Measurements from ENCODE around the gene USP26.
"Not testable (repeated sequence)": the region's sequence is repeated elsewhere in the genome, so short reads cannot be mapped to it uniquely, and the experiment has no call there.

The USP26 gene, protein sequence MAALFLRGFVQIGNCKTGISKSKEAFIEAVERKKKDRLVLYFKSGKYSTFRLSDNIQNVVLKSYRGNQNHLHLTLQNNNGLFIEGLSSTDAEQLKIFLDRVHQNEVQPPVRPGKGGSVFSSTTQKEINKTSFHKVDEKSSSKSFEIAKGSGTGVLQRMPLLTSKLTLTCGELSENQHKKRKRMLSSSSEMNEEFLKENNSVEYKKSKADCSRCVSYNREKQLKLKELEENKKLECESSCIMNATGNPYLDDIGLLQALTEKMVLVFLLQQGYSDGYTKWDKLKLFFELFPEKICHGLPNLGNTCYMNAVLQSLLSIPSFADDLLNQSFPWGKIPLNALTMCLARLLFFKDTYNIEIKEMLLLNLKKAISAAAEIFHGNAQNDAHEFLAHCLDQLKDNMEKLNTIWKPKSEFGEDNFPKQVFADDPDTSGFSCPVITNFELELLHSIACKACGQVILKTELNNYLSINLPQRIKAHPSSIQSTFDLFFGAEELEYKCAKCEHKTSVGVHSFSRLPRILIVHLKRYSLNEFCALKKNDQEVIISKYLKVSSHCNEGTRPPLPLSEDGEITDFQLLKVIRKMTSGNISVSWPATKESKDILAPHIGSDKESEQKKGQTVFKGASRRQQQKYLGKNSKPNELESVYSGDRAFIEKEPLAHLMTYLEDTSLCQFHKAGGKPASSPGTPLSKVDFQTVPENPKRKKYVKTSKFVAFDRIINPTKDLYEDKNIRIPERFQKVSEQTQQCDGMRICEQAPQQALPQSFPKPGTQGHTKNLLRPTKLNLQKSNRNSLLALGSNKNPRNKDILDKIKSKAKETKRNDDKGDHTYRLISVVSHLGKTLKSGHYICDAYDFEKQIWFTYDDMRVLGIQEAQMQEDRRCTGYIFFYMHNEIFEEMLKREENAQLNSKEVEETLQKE

DNA sequence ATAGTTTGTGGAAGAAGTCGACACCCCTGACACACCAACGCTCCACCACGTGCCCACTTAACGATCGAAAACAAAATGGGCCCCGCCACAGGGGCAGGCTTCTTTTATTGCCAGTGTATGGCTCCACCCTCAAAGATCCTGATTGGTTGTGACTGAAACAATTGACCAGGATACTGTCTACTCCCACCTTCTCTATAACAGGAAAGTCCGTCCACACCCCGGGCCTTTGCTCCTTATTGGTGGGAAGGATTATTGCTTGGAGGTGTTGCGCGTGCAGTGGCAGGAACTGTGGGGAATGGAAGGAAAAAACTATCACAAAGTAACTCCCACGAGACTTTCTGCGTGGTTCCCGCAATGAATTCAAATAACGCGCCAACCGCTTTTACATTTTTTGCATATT is at the start of gene USP26:
TSS of gene USP26 (minus strand) at position 79 of the 400 bp plus-strand sequence. CDS start 68,889 bp downstream, outside the sequence.
- H3K4me3 ChIP-seq (ENCODE audit: low read depth, low read length): no peak within 1 kb of the TSS
- DNase-seq (ENCODE audit: low read depth): no peak

DNA sequence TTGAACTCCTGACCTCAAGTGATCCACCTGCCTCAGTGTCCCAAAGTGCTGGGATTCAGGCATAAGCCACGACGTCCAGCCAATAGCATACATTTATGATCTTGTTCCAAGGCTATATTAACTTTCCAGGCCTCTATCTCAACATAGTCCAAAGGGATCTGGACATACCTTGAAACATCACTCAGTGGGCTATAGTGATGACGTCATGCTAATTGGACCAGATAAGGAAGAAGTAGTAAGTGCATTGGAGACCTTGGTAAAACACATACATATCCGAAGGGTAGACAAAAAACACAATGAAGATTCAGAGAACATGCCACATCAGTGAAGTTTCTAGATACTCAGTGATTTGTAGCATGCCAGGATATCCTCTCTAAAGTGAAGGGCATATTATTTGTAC is 37.4 kb upstream of the USP26 start:
- DNase-seq (ENCODE audit: low read depth): no peak
- H3K4me3 ChIP-seq (ENCODE audit: low read depth, low read length): no peak overlapping the region

- no peak for DNase-seq (ENCODE audit: low read depth)
- no peak overlapping the region for H3K4me3 ChIP-seq (ENCODE audit: low read depth, low read length)
Observed at GRCh38 chrX:133120406-133120805, 23.5 kb upstream of the USP26 start.

GRCh38 chrX:133094098-133094731 is 2.7 kb downstream of the USP26 start:
- H3K4me3 ChIP-seq (ENCODE audit: low read depth, low read length): no peak overlapping the region
- DNase-seq (ENCODE audit: low read depth): no peak

DNA sequence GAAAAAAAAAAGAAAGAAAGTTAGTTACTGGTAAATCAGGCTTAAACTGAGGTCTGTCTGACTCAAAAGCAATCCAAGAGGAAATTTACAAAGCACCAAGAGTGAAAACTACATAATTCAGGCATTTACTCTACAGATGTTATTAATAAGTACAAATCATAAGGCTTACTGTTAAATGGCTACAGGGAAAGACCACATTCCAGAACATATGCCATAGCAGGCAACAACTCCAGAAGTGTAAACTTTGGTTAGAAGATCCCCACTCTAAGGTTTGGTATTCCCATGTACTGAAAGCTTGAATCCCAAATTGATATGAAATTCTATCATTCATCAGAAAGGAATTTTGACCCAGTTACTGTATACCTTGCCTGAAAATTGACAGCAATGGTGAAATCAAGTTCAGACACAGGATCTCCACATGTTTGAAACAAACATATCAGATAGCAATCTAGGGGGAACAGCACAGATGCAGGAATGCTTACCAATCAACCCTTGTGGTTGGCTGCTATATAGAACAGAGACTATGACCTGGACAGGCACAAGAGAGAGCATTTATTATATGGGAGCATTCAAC is 6.6 kb downstream of the USP26 start:
- DNase-seq (ENCODE audit: low read depth): no peak
- no peak overlapping the region for H3K4me3 ChIP-seq (ENCODE audit: low read depth, low read length)

GRCh38 chrX:133089411-133089810 is 7.5 kb downstream of the USP26 start:
- DNase-seq (ENCODE audit: low read depth): no peak

DNA sequence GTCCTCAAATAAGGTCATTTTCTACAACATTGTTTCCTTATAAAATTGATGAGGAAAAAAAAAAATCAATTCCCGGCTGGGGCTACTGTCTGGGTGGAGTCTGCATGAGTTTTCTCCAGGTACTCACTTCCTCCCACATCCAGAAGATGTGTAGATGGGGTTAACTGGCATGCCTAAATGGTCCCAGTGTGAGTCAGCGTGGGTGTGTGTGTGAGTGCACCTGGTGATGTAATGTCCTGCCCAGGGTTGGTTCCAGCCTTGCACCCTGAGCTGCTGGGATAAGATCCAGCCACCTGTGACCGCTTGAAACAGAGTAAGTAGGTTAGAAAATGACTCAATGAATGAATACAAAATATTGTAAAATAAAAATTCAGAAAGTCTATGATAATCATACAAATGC is 11.1 kb downstream of the USP26 start:
- H3K4me3 ChIP-seq (ENCODE audit: low read depth, low read length): no peak overlapping the region
- DNase-seq (ENCODE audit: low read depth): no peak

More at GRCh38 chrX:133089411-133089810, 7.5 kb downstream of the USP26 start:
- H3K4me3 ChIP-seq (ENCODE audit: low read depth, low read length): no peak overlapping the region

DNA sequence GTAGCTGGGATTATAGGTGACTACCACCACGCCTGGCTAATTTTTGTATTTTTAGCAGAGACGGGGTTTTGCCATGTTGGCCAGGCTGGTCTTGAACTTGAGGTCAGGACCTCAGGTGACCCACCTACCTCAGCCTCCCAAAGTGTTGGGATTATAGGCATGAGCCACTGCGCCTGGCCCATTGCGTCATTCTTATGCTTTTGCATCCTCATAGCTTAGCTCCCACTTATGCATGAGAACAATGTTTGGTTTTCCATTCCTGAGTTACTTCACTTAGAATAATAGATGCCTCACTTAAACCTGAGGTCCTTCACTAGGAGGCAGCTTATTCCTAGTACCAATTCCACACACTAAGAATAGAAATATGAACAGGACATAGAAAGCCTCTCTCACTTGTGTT is 11.9 kb downstream of the USP26 start:
- H3K4me3 ChIP-seq (ENCODE audit: low read depth, low read length); DNase-seq (ENCODE audit: low read depth): not testable (repeated sequence)

DNA sequence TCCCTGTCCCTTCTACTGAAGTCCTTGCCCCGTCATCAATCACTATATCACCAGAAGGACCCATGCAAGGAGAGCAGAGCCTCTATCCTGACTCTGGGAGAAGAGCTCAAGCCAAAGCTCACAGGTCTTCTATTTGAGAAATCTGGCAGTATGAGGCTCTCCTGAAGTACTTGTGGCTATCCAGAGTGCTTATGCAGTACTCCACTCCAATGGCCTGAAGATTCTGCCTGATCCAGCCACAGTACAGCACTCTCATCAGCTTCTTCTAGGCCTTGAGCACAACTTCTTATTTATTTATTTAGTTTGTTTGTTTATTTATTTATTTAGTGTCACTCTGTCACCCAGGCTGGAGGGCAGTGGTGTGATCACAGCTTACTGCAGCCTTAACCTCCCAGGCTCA is 13.0 kb downstream of the USP26 start:
- H3K4me3 ChIP-seq (ENCODE audit: low read depth, low read length): no peak overlapping the region
- DNase-seq (ENCODE audit: low read depth): no peak

GRCh38 chrX:133081990-133082389 is 14.9 kb downstream of the USP26 start:
- DNase-seq (ENCODE audit: low read depth): no peak

GRCh38 chrX:133077856-133078255 is 19.1 kb downstream of the USP26 start:
- not testable (repeated sequence) for H3K4me3 ChIP-seq (ENCODE audit: low read depth, low read length); DNase-seq (ENCODE audit: low read depth)

More at GRCh38 chrX:133081990-133082389, 14.9 kb downstream of the USP26 start:
- no peak overlapping the region for H3K4me3 ChIP-seq (ENCODE audit: low read depth, low read length)

GRCh38 chrX:133072566-133072965 is 24.3 kb downstream of the USP26 start:
- no peak overlapping the region for H3K4me3 ChIP-seq (ENCODE audit: low read depth, low read length)
- DNase-seq (ENCODE audit: low read depth): no peak

GRCh38 chrX:133068461-133068860 is 28.4 kb downstream of the USP26 start:
- H3K4me3 ChIP-seq (ENCODE audit: low read depth, low read length): no peak overlapping the region
- DNase-seq (ENCODE audit: low read depth): no peak

GRCh38 chrX:133056341-133056740 is 40.6 kb downstream of the USP26 start:
- no peak for DNase-seq (ENCODE audit: low read depth)
- no peak overlapping the region for H3K4me3 ChIP-seq (ENCODE audit: low read depth, low read length)

DNA sequence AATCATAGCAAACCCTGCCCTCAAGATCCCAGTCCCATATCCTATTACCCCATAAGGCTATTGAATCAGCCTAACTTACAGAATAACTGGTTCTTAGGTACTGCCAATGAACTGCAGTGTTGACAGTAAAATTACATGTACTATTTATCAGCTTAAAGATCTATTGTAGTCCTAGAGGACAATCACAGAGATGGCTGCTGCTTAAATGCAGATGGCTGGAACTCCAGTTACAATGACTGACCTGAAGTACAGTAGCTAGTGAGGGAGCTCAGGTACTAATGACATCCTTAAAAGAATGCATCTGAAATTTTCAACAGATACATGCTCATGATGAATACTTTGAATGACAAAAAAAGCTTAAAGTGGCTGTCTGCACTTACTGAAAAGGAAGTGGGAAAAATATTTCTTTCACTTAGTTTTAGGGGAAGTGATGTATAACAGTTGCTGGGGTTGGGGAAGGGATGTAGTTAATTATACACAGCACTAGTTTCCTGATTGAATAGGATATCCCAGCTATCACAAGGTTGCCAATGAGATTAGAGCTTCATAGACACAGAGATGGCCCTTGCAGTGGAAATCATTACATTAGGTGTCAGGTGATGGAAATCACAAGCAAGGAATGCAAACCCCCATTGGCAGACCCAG is 42.0 kb downstream of the USP26 start:
- no peak overlapping the region for H3K4me3 ChIP-seq (ENCODE audit: low read depth, low read length)
- DNase-seq (ENCODE audit: low read depth): no peak

GRCh38 chrX:133053861-133054598 is 42.9 kb downstream of the USP26 start:
- peak; percentile 25 for DNase-seq (ENCODE audit: low read depth)
- no peak overlapping the region for H3K4me3 ChIP-seq (ENCODE audit: low read depth, low read length)

DNA sequence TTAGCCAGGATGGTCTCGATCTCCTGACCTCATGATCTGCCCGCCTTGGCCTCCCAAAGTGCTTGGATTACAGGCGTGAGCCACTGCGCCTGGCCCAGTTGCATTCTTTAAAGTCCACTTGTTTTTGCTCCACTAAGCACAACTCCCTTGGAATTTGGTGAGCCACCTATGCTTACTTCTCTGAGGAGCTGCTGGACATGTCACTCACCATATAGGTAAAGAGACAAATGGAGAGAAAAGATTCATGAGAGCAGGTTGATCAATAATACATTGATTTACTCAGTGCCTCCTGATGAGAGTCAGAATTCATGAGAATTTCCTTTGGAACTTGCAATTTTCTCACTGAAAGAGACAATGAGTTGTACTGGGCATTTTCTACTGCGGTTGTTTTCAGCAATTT is 48.2 kb downstream of the USP26 start:
- no peak overlapping the region for H3K4me3 ChIP-seq (ENCODE audit: low read depth, low read length)
- DNase-seq (ENCODE audit: low read depth): no peak

GRCh38 chrX:133046601-133047000 is 50.3 kb downstream of the USP26 start:
- no peak for DNase-seq (ENCODE audit: low read depth)
- no peak overlapping the region for H3K4me3 ChIP-seq (ENCODE audit: low read depth, low read length)
